GM23338 (cell line): Measurements from ENCODE around the gene RTF1. TPM values are rescaled to one million over a fixed set of nuclear protein-coding genes. Genes with fewer than 3 reads are reported as not detected.

ENCODE experiments used
- ATAC-seq: fragments of 200-7000 bp; cut with Tn5 transposase; 3 replicates; pipeline ENCODE4 v1.9.1; 2020
- DNase-seq: peaks from one replicate; pipeline ENCODE4 v3.0.0-alpha.2; 2015; ENCODE audit warnings: low spot score
- H2AFZ ChIP-seq: fragments of 200-600 bp; sonication (generic); 2 replicates; pipeline ENCODE4 v1.8.0; 2016; ENCODE audit warnings: antibody characterized with exemption, mild to moderate bottlenecking, moderate library complexity
- H3F3A ChIP-seq: fragments of 200-600 bp; sonication (generic); replicated peaks from 2 replicates; pipeline ENCODE4 v1.8.0; 2017; ENCODE audit warnings: antibody characterized with exemption, mixed run types, low read depth
- H3K27ac ChIP-seq: fragments of 200-600 bp; sonication (generic); 2 replicates; pipeline ENCODE4 v1.6.1; 2016; ENCODE audit warnings: low read depth
- H3K27me3 ChIP-seq: fragments of 200-600 bp; sonication (generic); 2 replicates; pipeline ENCODE4 v1.8.0; 2016; ENCODE audit warnings: mild to moderate bottlenecking, mixed run types, moderate library complexity; ENCODE audit not compliant: insufficient read depth
- H3K36me3 ChIP-seq: fragments of 200-600 bp; sonication (generic); 2 replicates; pipeline ENCODE4 v1.8.0; 2016; ENCODE audit warnings: mild to moderate bottlenecking; ENCODE audit not compliant: insufficient read depth
- H3K4me1 ChIP-seq: fragments of 200-600 bp; sonication (generic); 2 replicates; pipeline ENCODE4 v1.8.0; 2016; ENCODE audit warnings: mild to moderate bottlenecking, moderate library complexity; ENCODE audit not compliant: insufficient read depth
- H3K4me2 ChIP-seq: fragments of 200-600 bp; sonication (generic); 2 replicates; pipeline ENCODE4 v1.7.1; 2017; ENCODE audit warnings: mixed run types
- H3K4me3 ChIP-seq: fragments of 200-600 bp; sonication (generic); 2 replicates; pipeline ENCODE4 v1.6.1; 2016; ENCODE audit warnings: mixed run types
- H3K79me2 ChIP-seq: fragments of 200-600 bp; sonication (generic); replicated peaks from 2 replicates; pipeline ENCODE4 v1.8.0; 2017; ENCODE audit warnings: mild to moderate bottlenecking; ENCODE audit not compliant: insufficient read depth
- H3K9me2 ChIP-seq: fragments of 200-600 bp; sonication (generic); 2 replicates; pipeline ENCODE4 v1.8.0; 2017; ENCODE audit not compliant: insufficient read depth
- H4K20me1 ChIP-seq: fragments of 200-600 bp; sonication (generic); replicated peaks from 2 replicates; pipeline ENCODE4 v1.8.0; 2017; ENCODE audit warnings: mild to moderate bottlenecking; ENCODE audit not compliant: insufficient read depth
- H3K27ac Mint-ChIP-seq: 2 replicates; pipeline ENCODE4 v1.8.0; 2020; ENCODE audit warnings: inconsistent platforms, mild to moderate bottlenecking, moderate library complexity, mixed read lengths
- H3K27me3 Mint-ChIP-seq: 3 replicates; pipeline ENCODE4 v1.8.0; 2022; ENCODE audit warnings: low read depth, mild to moderate bottlenecking, moderate library complexity, mixed read lengths, inconsistent platforms; ENCODE audit not compliant: insufficient read depth, poor library complexity
- H3K36me3 Mint-ChIP-seq: 3 replicates; pipeline ENCODE4 v1.8.0; 2021; ENCODE audit warnings: low read depth, mild to moderate bottlenecking, inconsistent platforms, moderate library complexity, mixed read lengths
- H3K4me1 Mint-ChIP-seq: 3 replicates; pipeline ENCODE4 v1.8.0; 2020; ENCODE audit warnings: mild to moderate bottlenecking, inconsistent platforms, mixed read lengths
- H3K4me3 Mint-ChIP-seq: 3 replicates; pipeline ENCODE4 v1.8.0; 2021; ENCODE audit warnings: moderate library complexity, mild to moderate bottlenecking, inconsistent platforms, mixed read lengths
- H3K9me3 Mint-ChIP-seq: 3 replicates; pipeline ENCODE4 v1.8.0; 2020; ENCODE audit warnings: moderate library complexity, mild to moderate bottlenecking, inconsistent platforms, mixed read lengths
- CREB1 ChIP-seq: fragments of 250-450 bp; sonication (Bioruptor Pico); IDR thresholded peaks from 2 replicates; pipeline ENCODE4 v1.5.0; 2020; ENCODE audit warnings: low read depth, mild to moderate bottlenecking, moderate library complexity
- CTCF ChIP-seq, 2 experiments: fragments of 200-600 bp in 1 of 2; sonication (generic) in 1 of 2; conservative IDR thresholded peaks; 2 replicates each; pipeline versions ENCODE4 v1.5.1 to v1.6.1; 2016 to 2017; ENCODE audit warnings: antibody characterized with exemption in 2 of 2, low read depth in 2 of 2, mild to moderate bottlenecking in 2 of 2, moderate library complexity in 1 of 2
- EZH2 ChIP-seq: fragments of 200-600 bp; sonication (generic); IDR thresholded peaks from one replicate; pipeline ENCODE4 v1.8.0; 2017; ENCODE audit warnings: antibody characterized with exemption, mild to moderate bottlenecking, low read depth; ENCODE audit not compliant: unreplicated experiment
- EZH2phosphoT487 ChIP-seq: fragments of 200-600 bp; sonication (generic); IDR thresholded peaks from one replicate; pipeline ENCODE4 v1.8.1; 2018; ENCODE audit warnings: antibody characterized with exemption; ENCODE audit not compliant: unreplicated experiment
- NANOG ChIP-seq: IDR thresholded peaks from 2 replicates; pipeline ENCODE4 v1.6.1; 2016; ENCODE audit warnings: antibody characterized with exemption, borderline replicate concordance
- POLR2AphosphoS5 ChIP-seq: IDR thresholded peaks from 2 replicates; pipeline ENCODE4 v1.6.1; 2016; ENCODE audit warnings: antibody characterized with exemption, low read depth
- STAT1 ChIP-seq: IDR thresholded peaks from one replicate; pipeline ENCODE4 v1.6.1; 2016; ENCODE audit warnings: antibody characterized with exemption; ENCODE audit not compliant: unreplicated experiment
- ZNF114 ChIP-seq: fragments of 250-450 bp; sonication (Bioruptor Pico); IDR thresholded peaks from 2 replicates; pipeline ENCODE4 v1.5.0; 2020; ENCODE audit warnings: mild to moderate bottlenecking, moderate library complexity
- ZNF331 ChIP-seq: fragments of 250-450 bp; sonication (Bioruptor Pico); IDR thresholded peaks from 2 replicates; pipeline ENCODE4 v1.5.0; 2020; ENCODE audit warnings: low read depth, mild to moderate bottlenecking, moderate library complexity
- polyA plus RNA-seq: library from polyadenylated mRNA; unstranded; fragments of >200 nt; fragmentation: Nextera tagmentation; extraction: Ambion mirVana; gene quantifications from 2 replicates; pipeline ENCODE4 v1.2.1, GENCODE V29; 2016
- total RNA-seq: library from RNA; depleted of rRNA; stranded (reverse); fragments of >200 nt; shearing (Covaris generic); gene quantifications from 2 replicates; pipeline ENCODE4 v1.2.3, GENCODE V29; 2014
- TF ChIP-seq, protein P1 (sequence below): IDR thresholded peaks from 2 replicates; pipeline ENCODE4 v1.6.1; 2016; ENCODE audit warnings: antibody characterized with exemption
- TF ChIP-seq, protein P2 (sequence below): fragments of 250-450 bp; sonication (Bioruptor Pico); IDR thresholded peaks from 2 replicates; pipeline ENCODE4 v1.5.0; 2020; ENCODE audit warnings: mild to moderate bottlenecking, moderate library complexity
- TF ChIP-seq, protein P3 (sequence below): IDR thresholded peaks from one replicate; pipeline ENCODE4 v1.6.1; 2018; ENCODE audit warnings: antibody characterized with exemption; ENCODE audit not compliant: unreplicated experiment

Gene RTF1
- total and polyA plus RNA-seq, 2 experiments from 2014 or later = 38.1 to 298 TPM

DNA sequence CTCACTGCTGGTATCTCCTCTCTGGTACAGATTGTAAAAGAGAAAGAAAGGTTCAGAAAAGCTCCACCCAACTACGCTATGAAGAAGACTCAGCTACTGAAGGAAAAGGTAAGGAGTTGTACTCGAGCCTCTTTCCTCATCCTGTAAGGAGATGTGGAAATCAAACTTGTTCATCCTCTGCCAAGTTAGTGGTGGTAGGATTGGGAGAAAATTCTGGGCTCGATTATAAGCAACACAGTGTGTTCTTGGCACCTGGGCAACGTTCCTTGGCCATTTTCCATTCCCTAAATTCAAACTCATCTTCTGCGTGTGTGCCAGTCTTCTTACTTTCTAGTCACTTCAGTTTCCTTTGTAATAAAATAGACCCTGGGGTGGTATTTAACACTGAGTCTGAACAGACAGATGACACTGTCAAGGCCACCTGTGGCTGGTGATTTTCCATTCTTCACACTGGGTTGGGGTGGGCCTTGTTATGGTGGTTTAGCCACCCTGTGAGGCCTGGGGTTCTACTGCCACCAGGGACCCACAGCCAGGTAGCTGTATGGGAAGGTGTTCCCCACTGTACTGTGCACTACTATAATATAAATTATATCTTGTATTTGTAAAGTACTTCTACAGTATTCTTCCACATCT, 59.6 kb downstream of the RTF1 start:
- no peaks in the 10 kb centered on the region for H3K9me2 ChIP-seq
- H3K4me1 ChIP-seq = no peaks in the 10 kb centered on the region
- H3K36me3 Mint-ChIP-seq = peaks cover 82% of the 10 kb centered on the region
- no peak overlapping the region for H3K4me3 ChIP-seq
- H3K36me3 ChIP-seq = peaks cover 48% of the 10 kb centered on the region
- TF ChIP-seq, protein P1, sequence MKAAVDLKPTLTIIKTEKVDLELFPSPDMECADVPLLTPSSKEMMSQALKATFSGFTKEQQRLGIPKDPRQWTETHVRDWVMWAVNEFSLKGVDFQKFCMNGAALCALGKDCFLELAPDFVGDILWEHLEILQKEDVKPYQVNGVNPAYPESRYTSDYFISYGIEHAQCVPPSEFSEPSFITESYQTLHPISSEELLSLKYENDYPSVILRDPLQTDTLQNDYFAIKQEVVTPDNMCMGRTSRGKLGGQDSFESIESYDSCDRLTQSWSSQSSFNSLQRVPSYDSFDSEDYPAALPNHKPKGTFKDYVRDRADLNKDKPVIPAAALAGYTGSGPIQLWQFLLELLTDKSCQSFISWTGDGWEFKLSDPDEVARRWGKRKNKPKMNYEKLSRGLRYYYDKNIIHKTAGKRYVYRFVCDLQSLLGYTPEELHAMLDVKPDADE = no peak
- TF ChIP-seq, protein P2, sequence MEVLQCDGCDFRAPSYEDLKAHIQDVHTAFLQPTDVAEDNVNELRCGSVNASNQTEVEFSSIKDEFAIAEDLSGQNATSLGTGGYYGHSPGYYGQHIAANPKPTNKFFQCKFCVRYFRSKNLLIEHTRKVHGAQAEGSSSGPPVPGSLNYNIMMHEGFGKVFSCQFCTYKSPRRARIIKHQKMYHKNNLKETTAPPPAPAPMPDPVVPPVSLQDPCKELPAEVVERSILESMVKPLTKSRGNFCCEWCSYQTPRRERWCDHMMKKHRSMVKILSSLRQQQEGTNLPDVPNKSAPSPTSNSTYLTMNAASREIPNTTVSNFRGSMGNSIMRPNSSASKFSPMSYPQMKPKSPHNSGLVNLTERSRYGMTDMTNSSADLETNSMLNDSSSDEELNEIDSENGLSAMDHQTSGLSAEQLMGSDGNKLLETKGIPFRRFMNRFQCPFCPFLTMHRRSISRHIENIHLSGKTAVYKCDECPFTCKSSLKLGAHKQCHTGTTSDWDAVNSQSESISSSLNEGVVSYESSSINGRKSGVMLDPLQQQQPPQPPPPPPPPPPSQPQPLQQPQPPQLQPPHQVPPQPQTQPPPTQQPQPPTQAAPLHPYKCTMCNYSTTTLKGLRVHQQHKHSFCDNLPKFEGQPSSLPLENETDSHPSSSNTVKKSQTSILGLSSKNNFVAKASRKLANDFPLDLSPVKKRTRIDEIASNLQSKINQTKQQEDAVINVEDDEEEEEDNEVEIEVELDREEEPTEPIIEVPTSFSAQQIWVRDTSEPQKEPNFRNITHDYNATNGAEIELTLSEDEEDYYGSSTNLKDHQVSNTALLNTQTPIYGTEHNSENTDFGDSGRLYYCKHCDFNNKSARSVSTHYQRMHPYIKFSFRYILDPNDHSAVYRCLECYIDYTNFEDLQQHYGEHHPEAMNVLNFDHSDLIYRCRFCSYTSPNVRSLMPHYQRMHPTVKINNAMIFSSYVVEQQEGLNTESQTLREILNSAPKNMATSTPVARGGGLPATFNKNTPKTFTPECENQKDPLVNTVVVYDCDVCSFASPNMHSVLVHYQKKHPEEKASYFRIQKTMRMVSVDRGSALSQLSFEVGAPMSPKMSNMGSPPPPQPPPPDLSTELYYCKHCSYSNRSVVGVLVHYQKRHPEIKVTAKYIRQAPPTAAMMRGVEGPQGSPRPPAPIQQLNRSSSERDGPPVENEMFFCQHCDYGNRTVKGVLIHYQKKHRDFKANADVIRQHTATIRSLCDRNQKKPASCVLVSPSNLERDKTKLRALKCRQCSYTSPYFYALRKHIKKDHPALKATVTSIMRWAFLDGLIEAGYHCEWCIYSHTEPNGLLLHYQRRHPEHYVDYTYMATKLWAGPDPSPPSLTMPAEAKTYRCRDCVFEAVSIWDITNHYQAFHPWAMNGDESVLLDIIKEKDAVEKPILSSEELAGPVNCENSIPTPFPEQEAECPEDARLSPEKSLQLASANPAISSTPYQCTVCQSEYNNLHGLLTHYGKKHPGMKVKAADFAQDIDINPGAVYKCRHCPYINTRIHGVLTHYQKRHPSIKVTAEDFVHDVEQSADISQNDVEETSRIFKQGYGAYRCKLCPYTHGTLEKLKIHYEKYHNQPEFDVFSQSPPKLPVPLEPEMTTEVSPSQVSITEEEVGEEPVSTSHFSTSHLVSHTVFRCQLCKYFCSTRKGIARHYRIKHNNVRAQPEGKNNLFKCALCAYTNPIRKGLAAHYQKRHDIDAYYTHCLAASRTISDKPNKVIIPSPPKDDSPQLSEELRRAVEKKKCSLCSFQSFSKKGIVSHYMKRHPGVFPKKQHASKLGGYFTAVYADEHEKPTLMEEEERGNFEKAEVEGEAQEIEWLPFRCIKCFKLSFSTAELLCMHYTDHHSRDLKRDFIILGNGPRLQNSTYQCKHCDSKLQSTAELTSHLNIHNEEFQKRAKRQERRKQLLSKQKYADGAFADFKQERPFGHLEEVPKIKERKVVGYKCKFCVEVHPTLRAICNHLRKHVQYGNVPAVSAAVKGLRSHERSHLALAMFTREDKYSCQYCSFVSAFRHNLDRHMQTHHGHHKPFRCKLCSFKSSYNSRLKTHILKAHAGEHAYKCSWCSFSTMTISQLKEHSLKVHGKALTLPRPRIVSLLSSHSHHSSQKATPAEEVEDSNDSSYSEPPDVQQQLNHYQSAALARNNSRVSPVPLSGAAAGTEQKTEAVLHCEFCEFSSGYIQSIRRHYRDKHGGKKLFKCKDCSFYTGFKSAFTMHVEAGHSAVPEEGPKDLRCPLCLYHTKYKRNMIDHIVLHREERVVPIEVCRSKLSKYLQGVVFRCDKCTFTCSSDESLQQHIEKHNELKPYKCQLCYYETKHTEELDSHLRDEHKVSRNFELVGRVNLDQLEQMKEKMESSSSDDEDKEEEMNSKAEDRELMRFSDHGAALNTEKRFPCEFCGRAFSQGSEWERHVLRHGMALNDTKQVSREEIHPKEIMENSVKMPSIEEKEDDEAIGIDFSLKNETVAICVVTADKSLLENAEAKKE (CRISPR knock-in tag) = no peak
- TF ChIP-seq POLR2AphosphoS5 (no peak), NANOG (no peak), EZH2 (no peak), ZNF331 (CRISPR knock-in tag) (no peak), ZNF114 (no peak), CREB1 (CRISPR knock-in tag) (no peak), STAT1 (no peak), CTCF (conservative IDR thresholded peaks at IDR 0.05; ENCODE audit: low read depth in 2 of 2) (no peak), EZH2phosphoT487 (no peak)
- TF ChIP-seq, protein P3, sequence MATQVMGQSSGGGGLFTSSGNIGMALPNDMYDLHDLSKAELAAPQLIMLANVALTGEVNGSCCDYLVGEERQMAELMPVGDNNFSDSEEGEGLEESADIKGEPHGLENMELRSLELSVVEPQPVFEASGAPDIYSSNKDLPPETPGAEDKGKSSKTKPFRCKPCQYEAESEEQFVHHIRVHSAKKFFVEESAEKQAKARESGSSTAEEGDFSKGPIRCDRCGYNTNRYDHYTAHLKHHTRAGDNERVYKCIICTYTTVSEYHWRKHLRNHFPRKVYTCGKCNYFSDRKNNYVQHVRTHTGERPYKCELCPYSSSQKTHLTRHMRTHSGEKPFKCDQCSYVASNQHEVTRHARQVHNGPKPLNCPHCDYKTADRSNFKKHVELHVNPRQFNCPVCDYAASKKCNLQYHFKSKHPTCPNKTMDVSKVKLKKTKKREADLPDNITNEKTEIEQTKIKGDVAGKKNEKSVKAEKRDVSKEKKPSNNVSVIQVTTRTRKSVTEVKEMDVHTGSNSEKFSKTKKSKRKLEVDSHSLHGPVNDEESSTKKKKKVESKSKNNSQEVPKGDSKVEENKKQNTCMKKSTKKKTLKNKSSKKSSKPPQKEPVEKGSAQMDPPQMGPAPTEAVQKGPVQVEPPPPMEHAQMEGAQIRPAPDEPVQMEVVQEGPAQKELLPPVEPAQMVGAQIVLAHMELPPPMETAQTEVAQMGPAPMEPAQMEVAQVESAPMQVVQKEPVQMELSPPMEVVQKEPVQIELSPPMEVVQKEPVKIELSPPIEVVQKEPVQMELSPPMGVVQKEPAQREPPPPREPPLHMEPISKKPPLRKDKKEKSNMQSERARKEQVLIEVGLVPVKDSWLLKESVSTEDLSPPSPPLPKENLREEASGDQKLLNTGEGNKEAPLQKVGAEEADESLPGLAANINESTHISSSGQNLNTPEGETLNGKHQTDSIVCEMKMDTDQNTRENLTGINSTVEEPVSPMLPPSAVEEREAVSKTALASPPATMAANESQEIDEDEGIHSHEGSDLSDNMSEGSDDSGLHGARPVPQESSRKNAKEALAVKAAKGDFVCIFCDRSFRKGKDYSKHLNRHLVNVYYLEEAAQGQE = no peak
- H3K4me1 Mint-ChIP-seq = no peaks in the 10 kb centered on the region
- H3K4me2 ChIP-seq = no peak overlapping the region
- H3K27me3 Mint-ChIP-seq = peaks cover 6% of the 10 kb centered on the region
- H4K20me1 ChIP-seq = peaks cover 6% of the 10 kb centered on the region; the same call in 1 of the 2 replicates
- H3K27me3 ChIP-seq = no peaks in the 10 kb centered on the region
- no peak overlapping the region for H3K27ac ChIP-seq
- H3K79me2 ChIP-seq = no peaks in the 10 kb centered on the region
- H3K27ac Mint-ChIP-seq = no peak overlapping the region
- DNase-seq (no peak), ATAC-seq (no peak)
- H2AFZ ChIP-seq = no peak overlapping the region
- no peak overlapping the region for H3K4me3 Mint-ChIP-seq
- H3K9me3 Mint-ChIP-seq = no peaks in the 10 kb centered on the region
- no peaks in the 10 kb centered on the region for H3F3A ChIP-seq
